Activated CD4-positive, alpha-beta T cell treated with anti-CD3 and anti-CD28 coated beads, Interleukin-2, amount 50 U/mL, for 48 hours (primary cell): ENCODE results near the gene LCE1C.
A peak's percentile ranks its signal among the peaks of the same experiment; 100 is the strongest.

Experiments
- DNase-seq, 2 experiments: peaks; one replicate each; pipeline ENCODE4 v3.0.0-alpha.2; 2020

LCE1C gene

GRCh38 chr1:152806576-152806975 lies at the start of gene LCE1C:
Gene LCE1C (minus strand): TSS chr1:152806651. CDS start chr1:152805478, 1,173 bp downstream.
- DNase-seq: no peak

GRCh38 chr1:152855661-152856060 lies 49.2 kb upstream of the LCE1C start:
- no peak for DNase-seq

GRCh38 chr1:152842556-152842955 lies 36.1 kb upstream of the LCE1C start, which contains the start of gene LCE6A:
Gene LCE6A (plus strand): TSS chr1:152842856. CDS start chr1:152843521, 665 bp downstream.
- no peak for DNase-seq

GRCh38 chr1:152836870-152837269 lies 30.4 kb upstream of the LCE1C start:
- no peak for DNase-seq

GRCh38 chr1:152827173-152827572 lies 20.7 kb upstream of the LCE1C start, which contains the start of gene LCE1A:
Gene LCE1A (plus strand): TSS chr1:152827473. CDS start chr1:152827473, 0 bp downstream.
- DNase-seq: no peak

GRCh38 chr1:152824964-152825363 lies 18.5 kb upstream of the LCE1C start:
- no peak for DNase-seq

GRCh38 chr1:152823294-152823693 lies 16.8 kb upstream of the LCE1C start:
- DNase-seq: no peak

- no peak for DNase-seq
Measured at GRCh38 chr1:152817309-152817708, 10.9 kb upstream of the LCE1C start.

- no peak for DNase-seq
Measured at GRCh38 chr1:152811671-152812070, 5.2 kb upstream of the LCE1C start, which contains the start of gene LCE1B. Gene LCE1B (plus strand): TSS chr1:152811971. CDS start chr1:152812447, 476 bp downstream.

GRCh38 chr1:152811050-152811449 lies 4.6 kb upstream of the LCE1C start:
- DNase-seq: no peak

- DNase-seq: no peak
Measured at GRCh38 chr1:152801333-152801732, 5.1 kb downstream of the LCE1C start.

GRCh38 chr1:152796421-152796820 lies 10.0 kb downstream of the LCE1C start, which contains the start of gene LCE1D:
Gene LCE1D (plus strand): TSS chr1:152796721. CDS start chr1:152797795, 1,074 bp downstream.
- no peak for DNase-seq

- no peak for DNase-seq
Measured at GRCh38 chr1:152795686-152796085, 10.8 kb downstream of the LCE1C start.

- no peak for DNase-seq
Measured at GRCh38 chr1:152786077-152786476, 20.4 kb downstream of the LCE1C start, which contains the start of gene LCE1E. Gene LCE1E (plus strand): TSS chr1:152786257. CDS start chr1:152787300, 1,043 bp downstream.

GRCh38 chr1:152783095-152783494 lies 23.4 kb downstream of the LCE1C start:
- DNase-seq: no peak

GRCh38 chr1:152777510-152778137 lies 28.8 kb downstream of the LCE1C start:
- DNase-seq: peak in 1 of 2 experiments; percentile 9

- no peak for DNase-seq
Measured at GRCh38 chr1:152776361-152776760, 30.1 kb downstream of the LCE1C start.

GRCh38 chr1:152774875-152775274 lies 31.6 kb downstream of the LCE1C start, which contains the start of gene LCE1F:
Gene LCE1F (plus strand): TSS chr1:152775140. CDS start chr1:152776372, 1,232 bp downstream.
- no peak for DNase-seq

- DNase-seq: no peak
Measured at GRCh38 chr1:152770411-152770810, 36.0 kb downstream of the LCE1C start.

GRCh38 chr1:152768847-152769533 lies 37.5 kb downstream of the LCE1C start:
- no peak for DNase-seq

- no peak for DNase-seq
Measured at GRCh38 chr1:152761609-152762213, 44.7 kb downstream of the LCE1C start.

- no peak for DNase-seq
Measured at GRCh38 chr1:152760551-152761190, 45.8 kb downstream of the LCE1C start.
